ENCODE results near the gene SEPTIN6. TPM values are rescaled to one million over a fixed set of nuclear protein-coding genes. Genes with fewer than 3 reads are reported as not detected.
"Not testable (repeated sequence)": the region's sequence is repeated elsewhere in the genome, so short reads cannot be mapped to it uniquely, and the experiment has no call there.

The SEPTIN6 gene
- total and polyA plus RNA-seq, 9 donors: 4.6 to 37.9 (median 13.5) TPM

DNA sequence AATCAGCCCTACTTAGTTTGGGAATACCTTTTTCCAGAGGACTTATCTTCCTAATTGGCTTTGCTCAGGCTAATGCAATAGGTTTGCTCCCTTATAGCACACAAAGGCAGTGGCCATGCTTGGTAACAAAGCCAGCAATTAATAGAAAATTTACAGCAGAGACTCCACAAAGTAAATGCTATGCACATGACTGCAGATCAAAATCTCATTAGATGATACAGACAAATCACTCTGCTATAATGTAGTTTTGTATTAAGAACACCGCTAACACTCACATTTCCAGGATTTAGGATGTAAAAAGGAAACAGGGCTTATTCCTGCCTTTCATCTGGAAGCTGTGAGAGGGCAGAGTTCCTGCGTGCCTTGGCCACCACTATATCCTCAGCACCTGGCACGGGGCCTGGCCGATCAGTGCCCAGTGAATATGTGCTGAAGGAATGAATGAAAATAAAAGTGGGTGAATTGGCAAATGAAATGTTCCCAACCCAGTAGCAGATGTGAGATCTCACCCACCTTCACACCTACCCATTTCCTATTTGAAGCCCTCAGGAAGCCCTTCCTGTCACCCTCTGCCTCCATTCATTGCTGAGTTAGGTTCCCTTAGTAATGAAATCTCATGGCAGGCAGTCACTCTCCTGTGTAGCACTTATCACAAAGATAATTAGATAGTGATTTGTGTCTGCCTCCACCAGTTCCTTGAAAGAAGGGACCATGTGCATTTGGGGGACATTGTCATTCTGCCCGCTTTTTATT, 5.1 kb downstream of the SEPTIN6 start:
- Histone ChIP-seq H3K27ac (no peak overlapping the region), H3K4me3 (no peak overlapping the region), H3K27me3 (no peaks in the 10 kb centered on the region), H3K9me3 (no peaks in the 10 kb centered on the region), H3K36me3 (no peaks in the 10 kb centered on the region), H3K4me1 (ENCODE audit: insufficient read depth) (no peaks in the 10 kb centered on the region)
- no peak for TF ChIP-seq POLR2A (IDR thresholded peaks at IDR 0.05)
- TF ChIP-seq, protein P1, sequence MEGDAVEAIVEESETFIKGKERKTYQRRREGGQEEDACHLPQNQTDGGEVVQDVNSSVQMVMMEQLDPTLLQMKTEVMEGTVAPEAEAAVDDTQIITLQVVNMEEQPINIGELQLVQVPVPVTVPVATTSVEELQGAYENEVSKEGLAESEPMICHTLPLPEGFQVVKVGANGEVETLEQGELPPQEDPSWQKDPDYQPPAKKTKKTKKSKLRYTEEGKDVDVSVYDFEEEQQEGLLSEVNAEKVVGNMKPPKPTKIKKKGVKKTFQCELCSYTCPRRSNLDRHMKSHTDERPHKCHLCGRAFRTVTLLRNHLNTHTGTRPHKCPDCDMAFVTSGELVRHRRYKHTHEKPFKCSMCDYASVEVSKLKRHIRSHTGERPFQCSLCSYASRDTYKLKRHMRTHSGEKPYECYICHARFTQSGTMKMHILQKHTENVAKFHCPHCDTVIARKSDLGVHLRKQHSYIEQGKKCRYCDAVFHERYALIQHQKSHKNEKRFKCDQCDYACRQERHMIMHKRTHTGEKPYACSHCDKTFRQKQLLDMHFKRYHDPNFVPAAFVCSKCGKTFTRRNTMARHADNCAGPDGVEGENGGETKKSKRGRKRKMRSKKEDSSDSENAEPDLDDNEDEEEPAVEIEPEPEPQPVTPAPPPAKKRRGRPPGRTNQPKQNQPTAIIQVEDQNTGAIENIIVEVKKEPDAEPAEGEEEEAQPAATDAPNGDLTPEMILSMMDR (IDR thresholded peaks at IDR 0.05): no peak
- no peak for TF ChIP-seq EP300 (IDR thresholded peaks at IDR 0.05)
- no peak for DNase-seq
- intact Hi-C loops (cut with DNase I): no loop called here
- 81 to 82% (median 82%) methylated on average over 5 of the region's 5 CpGs for WGBS, 3 donors

DNA sequence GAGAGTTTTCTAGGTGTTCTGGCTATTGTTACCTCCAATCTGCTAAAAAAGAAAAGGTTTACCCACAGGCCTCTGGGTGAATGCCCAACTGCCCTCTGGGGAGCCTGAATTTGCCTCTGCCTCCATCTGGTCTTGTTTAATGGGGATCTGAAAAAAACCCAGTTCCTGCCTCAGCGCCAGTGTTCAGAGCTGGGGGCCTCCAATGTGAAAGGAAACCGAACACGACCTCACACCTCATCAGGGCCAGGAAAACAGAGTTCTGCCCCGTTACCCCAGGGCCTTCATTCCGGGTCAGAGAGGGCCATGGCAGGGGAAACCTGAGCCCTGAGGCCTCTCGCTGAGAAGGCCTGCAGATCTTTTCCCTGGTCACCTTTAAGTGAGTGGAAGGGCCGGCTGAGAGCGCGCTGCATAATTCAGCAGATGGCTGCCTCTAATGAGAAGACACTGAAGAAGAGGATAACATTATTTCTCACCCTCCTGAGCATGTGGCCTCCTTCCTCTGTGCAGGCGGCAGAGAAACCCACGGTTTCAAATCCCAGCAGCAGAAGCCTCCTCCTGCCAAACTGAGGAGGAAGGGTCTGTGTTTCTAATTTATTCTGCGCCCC, 6.8 kb downstream of the SEPTIN6 start:
- Histone ChIP-seq H3K4me1 (ENCODE audit: insufficient read depth) (no peaks in the 10 kb centered on the region), H3K4me3 (no peak overlapping the region), H3K27ac (no peak overlapping the region), H3K9me3 (no peaks in the 10 kb centered on the region), H3K27me3 (no peaks in the 10 kb centered on the region), H3K36me3 (no peaks in the 10 kb centered on the region)
- TF ChIP-seq EP300 (IDR thresholded peaks at IDR 0.05) (no peak), POLR2A (IDR thresholded peaks at IDR 0.05) (no peak)
- TF ChIP-seq, protein P1 (IDR thresholded peaks at IDR 0.05): no peak
- intact Hi-C loops (cut with DNase I): no loop called here
- WGBS, 3 donors: 71 to 76% (median 74%) methylated on average over 12 of the region's 12 CpGs
- no peak for DNase-seq

DNA sequence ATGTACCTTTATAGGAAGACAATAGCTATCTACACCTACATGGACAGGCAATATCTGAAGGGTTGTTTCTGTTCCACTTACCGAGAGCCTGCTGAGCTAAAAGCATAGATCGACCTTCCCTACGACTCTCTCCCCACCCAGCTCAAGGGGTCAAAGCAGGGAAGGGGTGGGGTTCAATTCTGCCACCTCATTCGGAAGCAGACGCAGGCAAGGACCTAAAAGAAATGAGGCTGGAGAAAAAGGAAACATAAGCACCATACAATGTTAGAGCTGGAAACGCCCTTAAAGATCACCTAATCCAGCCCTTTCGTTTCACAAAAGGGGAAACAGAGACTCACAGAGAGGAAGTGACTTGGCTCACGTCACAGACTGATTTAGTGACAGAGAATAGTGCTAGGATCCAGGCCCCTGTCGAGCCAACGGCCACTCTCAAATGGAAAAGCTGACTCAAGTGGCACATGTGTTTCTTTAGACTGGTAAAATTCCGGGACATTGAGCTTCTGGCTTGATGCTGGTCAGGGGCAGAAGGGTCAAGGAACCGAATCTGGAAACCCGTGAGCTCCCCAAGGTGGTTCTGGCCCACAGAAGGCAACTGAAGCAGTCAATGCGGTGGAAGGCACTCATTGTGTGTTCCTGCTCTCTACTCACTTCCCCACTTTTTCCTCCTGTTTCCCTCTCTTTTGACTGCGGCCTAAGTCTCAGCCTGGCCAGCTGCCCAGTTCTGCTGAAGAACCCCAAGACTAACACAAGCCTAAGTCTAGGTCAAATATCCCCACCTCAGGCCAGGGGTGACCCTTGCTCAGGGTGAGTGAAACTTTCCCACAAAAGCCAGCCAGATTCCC, 7.5 kb downstream of the SEPTIN6 start:
- WGBS, 3 donors: 58 to 64% (median 63%) methylated on average over 15 of the region's 15 CpGs
- intact Hi-C loops (cut with DNase I): no loop called here
- H3K4me3 ChIP-seq: no peak overlapping the region
- H3K9me3 ChIP-seq: no peaks in the 10 kb centered on the region
- H3K4me1 ChIP-seq (ENCODE audit: insufficient read depth): no peaks in the 10 kb centered on the region
- H3K27ac ChIP-seq: no peak overlapping the region
- TF ChIP-seq POLR2A (IDR thresholded peaks at IDR 0.05): no peak
- TF ChIP-seq, protein P1 (IDR thresholded peaks at IDR 0.05): no peak
- no peak for TF ChIP-seq EP300 (IDR thresholded peaks at IDR 0.05)
- H3K27me3 ChIP-seq: no peaks in the 10 kb centered on the region
- H3K36me3 ChIP-seq: no peaks in the 10 kb centered on the region
- DNase-seq: no peak

DNA sequence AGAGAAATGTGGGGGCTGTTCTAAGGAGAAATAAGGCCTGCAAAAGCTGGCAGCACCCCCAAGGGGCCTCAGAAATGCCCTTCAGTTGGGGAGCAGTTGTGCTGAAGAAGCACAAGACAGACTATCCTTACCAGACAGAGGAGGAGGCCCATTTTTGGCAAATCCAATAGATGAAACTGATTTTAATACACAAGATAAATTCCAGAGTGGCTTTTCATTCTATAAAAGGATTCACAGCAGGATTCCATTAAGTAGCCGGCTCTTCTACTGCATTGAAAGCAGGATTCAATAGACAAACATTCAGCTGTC, 8.1 kb downstream of the SEPTIN6 start:
- no peak overlapping the region for H3K4me3 ChIP-seq
- 54 to 69% (median 61%) methylated on average over 1 of the region's 1 CpG for WGBS, 3 donors
- no peaks in the 10 kb centered on the region for H3K9me3 ChIP-seq
- no peak overlapping the region for H3K27ac ChIP-seq
- H3K4me1 ChIP-seq (ENCODE audit: insufficient read depth): no peaks in the 10 kb centered on the region
- no peak for DNase-seq
- intact Hi-C loops (cut with DNase I): no loop called here
- no peaks in the 10 kb centered on the region for H3K27me3 ChIP-seq
- TF ChIP-seq EP300 (IDR thresholded peaks at IDR 0.05) (no peak), POLR2A (IDR thresholded peaks at IDR 0.05) (no peak)
- TF ChIP-seq, protein P1 (IDR thresholded peaks at IDR 0.05): no peak
- H3K36me3 ChIP-seq: no peaks in the 10 kb centered on the region

DNA sequence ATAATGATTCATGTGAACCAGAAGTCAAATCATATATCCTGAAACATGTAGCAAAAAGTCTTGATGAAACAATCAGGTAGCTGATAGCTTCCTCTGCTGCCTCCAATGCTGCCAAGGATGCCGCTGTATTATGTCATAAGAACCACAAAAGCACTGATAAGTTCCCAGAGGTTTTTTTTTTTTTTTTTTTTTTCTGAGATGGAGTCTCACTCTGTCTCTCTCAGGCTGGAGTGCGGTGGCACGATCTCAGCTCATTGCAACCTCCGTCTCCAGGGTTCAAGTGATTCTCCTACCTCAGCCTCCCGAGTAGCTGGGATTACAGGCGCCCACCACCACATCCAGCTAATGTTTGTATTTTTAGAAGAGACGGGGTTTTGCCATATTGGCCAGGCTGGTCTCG, 8.7 kb downstream of the SEPTIN6 start:
- DNase-seq; H3K27ac ChIP-seq; H3K4me3 ChIP-seq; intact Hi-C loops (cut with DNase I); H3K9me3 ChIP-seq; H3K27me3 ChIP-seq; H3K36me3 ChIP-seq; H3K4me1 ChIP-seq (ENCODE audit: insufficient read depth): not testable (repeated sequence)
- 85 to 88% (median 88%) methylated on average over 8 of the region's 8 CpGs for WGBS, 3 donors
